NCI-H1417 treated with DMSO at 0.1 percent for 48 hours (cell line): ENCODE measurements around the gene CAPN14.

Source experiments
- DNase-seq: peaks from one replicate; lab custom pipeline; 2025; lab: John Stamatoyannopoulos, UW

The CAPN14 gene

GRCh38 chr2:31227110-31227509 lies 9.8 kb upstream of the CAPN14 start:
- DNase-seq = no peak

GRCh38 chr2:31226266-31226665 lies 9.0 kb upstream of the CAPN14 start:
- no peak for DNase-seq

- DNase-seq = no peak
Observed at GRCh38 chr2:31223749-31224148, 6.4 kb upstream of the CAPN14 start.

- DNase-seq = no peak
Observed at GRCh38 chr2:31223026-31223425, 5.7 kb upstream of the CAPN14 start.

- no peak for DNase-seq
Observed at GRCh38 chr2:31222071-31222470, 4.8 kb upstream of the CAPN14 start.

GRCh38 chr2:31221544-31221943 lies 4.2 kb upstream of the CAPN14 start:
- DNase-seq = no peak

GRCh38 chr2:31219131-31219969 lies 2.0 kb upstream of the CAPN14 start:
- DNase-seq = no peak

- DNase-seq = no peak
Observed at GRCh38 chr2:31216734-31217133, 581 bp downstream of the CAPN14 start.

- no peak for DNase-seq
Observed at GRCh38 chr2:31214444-31214915, 2.8 kb downstream of the CAPN14 start.

- DNase-seq = no peak
Observed at GRCh38 chr2:31213601-31214443, 3.5 kb downstream of the CAPN14 start.

GRCh38 chr2:31212659-31213600 lies 4.4 kb downstream of the CAPN14 start:
- no peak for DNase-seq

GRCh38 chr2:31208240-31208639 lies 9.1 kb downstream of the CAPN14 start:
- no peak for DNase-seq

GRCh38 chr2:31207790-31208189 lies 9.5 kb downstream of the CAPN14 start:
- no peak for DNase-seq

GRCh38 chr2:31205613-31206012 lies 11.7 kb downstream of the CAPN14 start:
- no peak for DNase-seq

- no peak for DNase-seq
Observed at GRCh38 chr2:31205186-31205585, 12.1 kb downstream of the CAPN14 start.

- DNase-seq = no peak
Observed at GRCh38 chr2:31204783-31205182, 12.5 kb downstream of the CAPN14 start.

GRCh38 chr2:31203916-31204315 lies 13.4 kb downstream of the CAPN14 start:
- no peak for DNase-seq

GRCh38 chr2:31202833-31203232 lies 14.5 kb downstream of the CAPN14 start:
- DNase-seq = no peak

- DNase-seq = no peak
Observed at GRCh38 chr2:31202041-31202440, 15.3 kb downstream of the CAPN14 start.

- no peak for DNase-seq
Observed at GRCh38 chr2:31200972-31201371, 16.3 kb downstream of the CAPN14 start.

- no peak for DNase-seq
Observed at GRCh38 chr2:31199206-31199605, 18.1 kb downstream of the CAPN14 start.

GRCh38 chr2:31197669-31198068 lies 19.6 kb downstream of the CAPN14 start:
- DNase-seq = no peak
